Measurements from ENCODE around the gene PHF1.

DNA sequence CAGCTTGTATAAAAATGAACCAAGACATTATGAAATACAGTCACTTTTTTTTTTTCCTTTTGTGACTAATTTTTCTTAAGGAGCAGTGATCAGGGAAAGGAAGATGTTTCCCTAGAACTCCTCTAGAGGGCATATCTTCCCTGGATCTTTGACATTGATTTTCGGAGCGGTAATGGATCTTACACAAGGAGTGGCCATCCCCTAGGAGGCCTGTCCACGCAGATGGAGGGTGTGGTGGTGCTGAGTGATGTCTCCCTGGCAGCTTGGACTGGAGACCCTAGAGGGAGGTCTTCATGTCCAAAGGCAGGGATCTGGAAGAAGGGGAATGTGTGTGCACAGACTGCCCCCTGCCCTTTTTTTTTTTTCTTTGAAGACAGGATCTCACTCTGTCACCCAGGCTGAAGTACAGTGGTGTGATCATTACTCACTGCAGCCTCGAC, 26.2 kb upstream of the PHF1 start:
- TF ChIP-seq, protein P1, sequence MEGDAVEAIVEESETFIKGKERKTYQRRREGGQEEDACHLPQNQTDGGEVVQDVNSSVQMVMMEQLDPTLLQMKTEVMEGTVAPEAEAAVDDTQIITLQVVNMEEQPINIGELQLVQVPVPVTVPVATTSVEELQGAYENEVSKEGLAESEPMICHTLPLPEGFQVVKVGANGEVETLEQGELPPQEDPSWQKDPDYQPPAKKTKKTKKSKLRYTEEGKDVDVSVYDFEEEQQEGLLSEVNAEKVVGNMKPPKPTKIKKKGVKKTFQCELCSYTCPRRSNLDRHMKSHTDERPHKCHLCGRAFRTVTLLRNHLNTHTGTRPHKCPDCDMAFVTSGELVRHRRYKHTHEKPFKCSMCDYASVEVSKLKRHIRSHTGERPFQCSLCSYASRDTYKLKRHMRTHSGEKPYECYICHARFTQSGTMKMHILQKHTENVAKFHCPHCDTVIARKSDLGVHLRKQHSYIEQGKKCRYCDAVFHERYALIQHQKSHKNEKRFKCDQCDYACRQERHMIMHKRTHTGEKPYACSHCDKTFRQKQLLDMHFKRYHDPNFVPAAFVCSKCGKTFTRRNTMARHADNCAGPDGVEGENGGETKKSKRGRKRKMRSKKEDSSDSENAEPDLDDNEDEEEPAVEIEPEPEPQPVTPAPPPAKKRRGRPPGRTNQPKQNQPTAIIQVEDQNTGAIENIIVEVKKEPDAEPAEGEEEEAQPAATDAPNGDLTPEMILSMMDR (conservative IDR thresholded peaks at IDR 0.05; ENCODE audit: low read length): peak; percentile 22; the same call in 1 of the 2 replicates
- TF ChIP-seq EZH2phosphoT487 (IDR thresholded peaks at IDR 0.05; ENCODE audit: borderline replicate concordance): no peak

All from Loucy (cell line).